ENCODE results near the gene C19orf73. TPM values are rescaled to one million over a fixed set of nuclear protein-coding genes. Genes with fewer than 3 reads are reported as not detected.
A peak's percentile ranks its signal among the peaks of the same experiment; 100 is the strongest.

C19orf73 gene
- total RNA-seq, 2 donors from 2014 or later: 2.2 to 11.1 TPM

DNA sequence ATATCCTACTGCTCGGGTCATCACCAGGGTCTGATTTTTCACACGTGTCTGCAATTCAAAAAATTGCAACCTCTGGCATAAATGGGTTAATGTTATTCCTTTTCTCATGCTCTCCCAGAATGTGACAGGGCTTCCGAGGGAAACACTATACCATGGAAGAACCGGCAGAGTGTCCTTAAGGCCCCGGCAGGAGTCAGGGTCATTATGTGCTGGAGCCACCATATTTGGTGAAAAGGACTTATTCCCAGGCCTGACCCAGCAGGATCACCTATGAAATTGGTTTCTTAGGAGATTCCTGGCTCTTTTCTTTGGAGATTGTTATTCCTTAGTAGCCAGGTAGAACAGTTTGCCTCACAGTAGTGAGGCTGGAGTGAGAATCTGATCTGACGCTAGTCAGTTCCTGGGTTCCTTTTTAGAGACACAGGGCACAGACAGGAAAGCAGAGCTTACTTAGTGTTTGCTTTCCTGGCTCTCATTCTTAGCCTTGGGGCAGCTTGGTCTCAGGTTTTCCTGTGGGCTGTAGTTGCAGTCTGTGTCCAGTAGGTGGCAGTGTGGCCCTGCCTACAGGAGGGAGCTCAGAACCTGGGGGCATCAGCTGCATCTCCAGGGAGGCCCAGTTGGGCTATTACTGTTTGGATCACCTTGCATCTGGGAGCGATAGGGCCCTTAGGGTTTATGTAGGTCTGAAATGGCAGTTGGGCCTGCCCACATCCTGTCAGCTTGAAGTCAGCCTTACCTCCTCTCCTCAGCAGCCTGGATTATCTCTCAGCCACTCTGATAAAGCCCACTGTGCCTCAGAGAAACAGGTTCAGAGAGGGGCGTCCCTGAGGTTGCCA is 21.3 kb downstream of the C19orf73 start:
- Histone ChIP-seq H3K4me3 (no peak overlapping the region), H3K4me1 (replicated peaks) (peaks cover 16% of the 10 kb centered on the region), H3K9me3 (no peaks in the 10 kb centered on the region), H3K36me3 (peaks cover 11 to 16% of the 10 kb centered on the region in 2 donors), H3K27me3 (replicated peaks; ENCODE audit: insufficient read depth) (no peaks in the 10 kb centered on the region), H3K27ac (peak overlapping the region; percentile 67 to 72)
- TF ChIP-seq POLR2A (IDR thresholded peaks at IDR 0.05) (no peak), POLR2AphosphoS5 (IDR thresholded peaks at IDR 0.05) (peak; percentile 88)
- TF ChIP-seq, protein P1, sequence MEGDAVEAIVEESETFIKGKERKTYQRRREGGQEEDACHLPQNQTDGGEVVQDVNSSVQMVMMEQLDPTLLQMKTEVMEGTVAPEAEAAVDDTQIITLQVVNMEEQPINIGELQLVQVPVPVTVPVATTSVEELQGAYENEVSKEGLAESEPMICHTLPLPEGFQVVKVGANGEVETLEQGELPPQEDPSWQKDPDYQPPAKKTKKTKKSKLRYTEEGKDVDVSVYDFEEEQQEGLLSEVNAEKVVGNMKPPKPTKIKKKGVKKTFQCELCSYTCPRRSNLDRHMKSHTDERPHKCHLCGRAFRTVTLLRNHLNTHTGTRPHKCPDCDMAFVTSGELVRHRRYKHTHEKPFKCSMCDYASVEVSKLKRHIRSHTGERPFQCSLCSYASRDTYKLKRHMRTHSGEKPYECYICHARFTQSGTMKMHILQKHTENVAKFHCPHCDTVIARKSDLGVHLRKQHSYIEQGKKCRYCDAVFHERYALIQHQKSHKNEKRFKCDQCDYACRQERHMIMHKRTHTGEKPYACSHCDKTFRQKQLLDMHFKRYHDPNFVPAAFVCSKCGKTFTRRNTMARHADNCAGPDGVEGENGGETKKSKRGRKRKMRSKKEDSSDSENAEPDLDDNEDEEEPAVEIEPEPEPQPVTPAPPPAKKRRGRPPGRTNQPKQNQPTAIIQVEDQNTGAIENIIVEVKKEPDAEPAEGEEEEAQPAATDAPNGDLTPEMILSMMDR (IDR thresholded peaks at IDR 0.05): peak; percentile 97 to 99 (median 98)
- intact Hi-C loops (cut with DNase I): loop anchor here (5.0 kb wide), 2 partner anchors 50 to 110 kb away; no protein-coding TSS in a partner anchor
- 36% methylated on average over 8 of the region's 8 CpGs for WGBS
- peak; percentile 84 for DNase-seq (ENCODE audit: low spot score)

DNA sequence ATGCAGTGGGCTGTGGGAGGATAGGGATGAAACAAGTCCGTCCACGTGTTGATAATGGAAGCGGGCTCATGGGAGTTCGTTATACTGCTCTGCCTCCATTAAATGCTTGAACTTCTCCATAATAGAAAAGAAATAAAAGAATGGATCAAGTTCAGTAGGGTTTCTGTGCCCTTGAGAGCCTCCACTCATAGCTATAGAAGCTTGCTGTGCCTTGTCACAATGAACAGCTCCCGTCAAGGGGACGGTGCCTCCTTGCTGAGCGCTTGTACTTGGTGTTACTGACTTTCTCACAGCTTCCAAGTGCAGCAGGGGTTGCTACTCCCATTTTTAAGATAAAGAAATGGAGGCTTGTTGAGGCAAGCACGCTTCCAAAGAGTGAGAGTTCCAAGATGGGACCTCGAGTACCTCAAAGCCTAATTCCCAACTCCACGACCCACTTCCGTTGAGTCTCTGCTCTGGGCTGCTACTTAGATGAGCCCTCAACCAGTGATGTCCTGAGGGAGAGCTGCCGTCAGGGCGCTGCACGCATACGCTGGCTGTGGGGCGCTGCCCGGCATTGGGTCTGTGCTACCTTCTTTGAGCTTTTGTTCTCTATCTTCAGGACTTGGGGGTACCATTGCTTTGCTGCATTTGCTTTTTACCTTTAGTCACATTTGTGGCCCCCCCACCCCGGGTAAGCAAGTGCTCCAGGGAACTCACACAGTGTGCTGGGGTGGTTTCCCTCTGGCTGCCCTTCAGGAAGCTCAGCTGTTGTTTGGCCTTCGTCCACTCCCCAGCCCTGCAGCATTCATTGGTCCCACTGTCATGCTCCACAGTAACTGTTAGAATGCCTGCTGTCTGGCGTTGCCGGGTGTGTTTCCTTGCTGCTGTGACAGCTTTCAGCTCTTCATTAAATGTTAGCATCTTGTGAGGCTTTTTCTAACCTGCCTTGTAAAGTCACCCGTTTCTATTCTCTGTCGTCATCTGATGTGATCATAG is 24.1 kb downstream of the C19orf73 start:
- no peaks in the 10 kb centered on the region for H3K27me3 ChIP-seq (replicated peaks; ENCODE audit: insufficient read depth)
- H3K4me3 ChIP-seq: no peak overlapping the region
- no peaks in the 10 kb centered on the region for H3K9me3 ChIP-seq
- peaks cover 16% of the 10 kb centered on the region for H3K4me1 ChIP-seq (replicated peaks)
- intact Hi-C loops (cut with DNase I): loop anchor here (5.0 kb wide), 2 partner anchors 53 to 113 kb away; no protein-coding TSS in a partner anchor
- peak overlapping the region in 1 of 2 donors; percentile 13 for H3K27ac ChIP-seq
- DNase-seq (ENCODE audit: low spot score): no peak
- TF ChIP-seq POLR2A (IDR thresholded peaks at IDR 0.05) (no peak), POLR2AphosphoS5 (IDR thresholded peaks at IDR 0.05) (no peak)
- TF ChIP-seq, protein P1 (IDR thresholded peaks at IDR 0.05): no peak
- 61% methylated on average over 23 of the region's 23 CpGs for WGBS
- peaks cover 8 to 20% of the 10 kb centered on the region in 2 donors for H3K36me3 ChIP-seq

DNA sequence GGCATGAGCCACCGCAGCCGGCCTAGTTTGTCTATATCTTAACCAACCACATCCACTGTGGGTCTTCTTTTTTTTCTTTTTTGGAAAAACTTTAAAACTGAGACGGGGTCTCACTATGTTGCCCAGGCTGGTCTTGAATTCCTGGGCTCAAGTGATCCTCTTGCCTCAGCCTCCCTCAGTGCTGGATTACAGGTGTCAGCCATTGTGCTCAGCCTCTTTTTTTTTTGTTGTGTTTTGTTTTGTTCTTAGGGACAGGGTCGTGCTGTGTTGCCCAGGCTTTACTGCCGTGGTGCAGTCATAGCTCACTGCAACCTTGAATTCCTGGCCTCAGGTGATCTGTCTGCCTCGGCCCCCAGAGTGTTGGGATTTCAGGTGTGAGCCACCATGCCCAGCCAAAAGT is 26.3 kb downstream of the C19orf73 start:
- DNase-seq (ENCODE audit: low spot score): no peak
- peaks cover 7% of the 10 kb centered on the region for H3K4me1 ChIP-seq (replicated peaks)
- intact Hi-C loops (cut with DNase I): no loop called here
- H3K4me3 ChIP-seq: no peak overlapping the region
- no peaks in the 10 kb centered on the region for H3K27me3 ChIP-seq (replicated peaks; ENCODE audit: insufficient read depth)
- TF ChIP-seq POLR2A (IDR thresholded peaks at IDR 0.05) (no peak), POLR2AphosphoS5 (IDR thresholded peaks at IDR 0.05) (no peak)
- TF ChIP-seq, protein P1 (IDR thresholded peaks at IDR 0.05): no peak
- H3K27ac ChIP-seq: no peak overlapping the region
- WGBS: 92% methylated on average over 6 of the region's 6 CpGs
- no peaks in the 10 kb centered on the region for H3K9me3 ChIP-seq
- peaks cover 3 to 20% of the 10 kb centered on the region in 2 donors for H3K36me3 ChIP-seq

DNA sequence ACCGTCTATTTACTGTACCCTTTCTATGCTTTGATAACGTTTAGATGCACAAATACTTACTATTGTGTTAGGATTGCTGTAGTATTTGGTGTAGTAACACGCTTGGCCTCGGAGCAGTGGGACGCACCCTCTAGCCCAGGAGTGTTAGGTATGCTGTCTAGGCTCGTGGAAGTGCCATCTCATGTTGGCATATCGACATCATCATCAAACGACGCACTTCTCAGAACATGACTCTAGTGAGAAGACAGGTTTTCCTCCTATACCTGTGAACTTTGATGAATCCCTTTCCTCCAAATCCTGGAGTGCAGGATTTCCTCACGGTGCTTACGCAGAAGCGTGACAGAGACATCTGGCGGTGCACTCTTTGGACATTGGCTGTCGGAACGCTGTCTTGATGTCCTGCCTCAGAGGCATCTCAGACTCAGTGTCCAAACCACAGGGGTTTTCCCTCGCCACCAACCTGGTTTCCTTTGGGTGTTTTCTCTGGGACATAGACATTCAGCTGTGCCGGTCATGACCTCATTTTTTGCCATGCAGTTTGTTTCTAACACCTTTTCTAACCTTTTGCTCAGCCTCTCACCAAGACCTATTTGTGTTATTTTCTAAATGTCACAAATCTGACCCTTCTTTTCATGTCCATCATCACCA is 27.4 kb downstream of the C19orf73 start:
- Histone ChIP-seq H3K27ac (no peak overlapping the region), H3K4me1 (replicated peaks) (peaks cover 16% of the 10 kb centered on the region), H3K36me3 (peaks cover 3 to 20% of the 10 kb centered on the region in 2 donors), H3K4me3 (no peak overlapping the region), H3K9me3 (no peaks in the 10 kb centered on the region), H3K27me3 (replicated peaks; ENCODE audit: insufficient read depth) (no peaks in the 10 kb centered on the region)
- no peak for TF ChIP-seq POLR2A (IDR thresholded peaks at IDR 0.05)
- TF ChIP-seq, protein P1 (IDR thresholded peaks at IDR 0.05): no peak
- TF ChIP-seq POLR2AphosphoS5 (IDR thresholded peaks at IDR 0.05): no peak
- no peak for DNase-seq (ENCODE audit: low spot score)
- intact Hi-C loops (cut with DNase I): no loop called here
- WGBS: 93% methylated on average over 17 of the region's 17 CpGs

Measured in prostate gland (tissue), 2 donors.